Stimulated activated CD8-positive, alpha-beta memory T cell treated with anti-CD3 and anti-CD28 coated beads, Interleukin-12 subunit alpha, Interleukin-12 subunit beta, amount 100 ng/mL, for 4 hours (primary cell): Measurements from ENCODE around the gene SH3RF3.

ENCODE experiments used
- DNase-seq: peaks from one replicate; pipeline ENCODE4 v3.0.0-alpha.2; 2020; ENCODE audit warnings: low read depth

SH3RF3 gene

DNA sequence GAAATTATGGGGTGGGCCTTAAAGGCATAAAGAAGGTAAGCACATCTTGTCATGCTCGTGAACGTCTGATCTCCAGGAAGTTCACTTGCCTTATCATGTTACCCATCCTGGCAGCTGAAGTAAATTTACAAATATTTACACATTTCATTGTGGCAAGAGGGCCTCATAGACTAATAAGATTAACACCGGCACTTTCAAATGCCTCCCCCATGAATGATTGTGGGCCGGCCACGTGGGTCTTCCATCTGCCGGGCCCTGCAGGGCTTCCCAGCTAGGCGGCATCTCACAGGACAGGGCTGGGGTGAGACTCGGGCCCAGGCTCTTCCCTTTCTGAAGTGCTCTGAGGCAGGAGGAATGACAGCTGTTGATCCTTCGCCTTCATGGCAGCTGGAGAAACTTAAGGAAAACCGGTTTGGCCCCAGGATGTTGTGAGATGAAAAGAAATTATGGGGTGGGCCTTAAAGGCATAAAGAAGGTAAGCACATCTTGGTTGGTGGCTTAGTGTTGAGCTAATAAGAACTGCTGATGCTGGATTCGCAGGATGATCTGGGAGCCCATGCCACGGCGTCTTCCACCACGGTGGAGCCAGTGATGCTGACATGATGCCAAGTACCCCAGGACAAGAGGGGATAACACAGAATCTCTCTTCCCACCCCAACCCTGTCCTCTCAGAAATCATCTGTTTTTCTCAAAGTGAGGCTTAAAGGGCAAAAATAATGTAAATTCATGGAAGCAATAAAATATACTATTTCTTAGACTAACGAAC, 308.5 kb downstream of the SH3RF3 start:
- DNase-seq = no peak

DNA sequence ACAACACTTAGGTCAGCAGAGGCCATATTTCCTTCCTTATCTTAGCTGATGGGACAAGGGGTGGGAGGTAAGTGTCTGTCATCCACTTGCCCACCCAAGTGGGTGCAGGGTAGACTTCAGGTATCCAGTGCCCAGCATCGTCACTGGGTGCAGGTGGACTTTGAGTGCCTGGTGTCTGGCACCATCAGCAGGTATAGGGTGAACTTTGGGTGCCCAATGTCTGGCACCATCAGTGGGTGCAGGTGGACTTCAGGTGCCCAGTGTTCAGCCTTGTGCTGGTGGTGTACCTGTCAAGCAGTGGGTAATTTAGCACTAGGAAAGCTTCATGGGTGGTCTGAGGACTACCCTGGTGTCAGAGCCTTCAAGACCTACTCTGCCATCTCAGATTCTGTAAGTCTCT, 309.1 kb downstream of the SH3RF3 start:
- DNase-seq = no peak

DNA sequence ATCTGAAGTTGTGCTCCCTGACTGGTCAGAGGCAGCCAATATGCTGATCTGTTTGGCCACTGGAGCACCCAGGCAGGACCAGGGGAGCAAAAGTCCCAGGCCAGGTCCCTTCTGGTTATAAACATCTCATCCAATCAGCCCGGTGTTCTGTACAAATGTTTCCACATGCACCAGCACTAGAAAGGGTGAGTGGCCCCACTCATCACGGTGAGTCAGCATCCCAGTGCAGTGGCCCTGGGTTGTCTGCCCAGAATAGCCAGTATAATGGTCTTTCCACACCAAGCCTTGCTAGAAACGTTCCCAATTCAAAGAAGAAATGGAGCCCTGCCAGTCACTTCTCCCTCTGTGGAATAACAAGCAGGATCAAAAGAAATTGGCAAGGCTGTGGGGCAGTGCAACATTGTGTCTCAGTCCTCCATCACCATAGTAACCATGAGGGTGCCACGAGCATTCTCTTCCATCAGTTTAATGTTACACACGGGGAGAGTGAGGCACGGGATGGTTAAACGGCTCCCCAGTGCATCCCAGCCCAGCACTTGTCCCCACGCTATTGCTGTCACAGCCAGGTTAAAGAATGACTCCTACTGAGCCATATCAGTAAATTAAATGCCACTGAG, 309.9 kb downstream of the SH3RF3 start:
- DNase-seq = no peak

DNA sequence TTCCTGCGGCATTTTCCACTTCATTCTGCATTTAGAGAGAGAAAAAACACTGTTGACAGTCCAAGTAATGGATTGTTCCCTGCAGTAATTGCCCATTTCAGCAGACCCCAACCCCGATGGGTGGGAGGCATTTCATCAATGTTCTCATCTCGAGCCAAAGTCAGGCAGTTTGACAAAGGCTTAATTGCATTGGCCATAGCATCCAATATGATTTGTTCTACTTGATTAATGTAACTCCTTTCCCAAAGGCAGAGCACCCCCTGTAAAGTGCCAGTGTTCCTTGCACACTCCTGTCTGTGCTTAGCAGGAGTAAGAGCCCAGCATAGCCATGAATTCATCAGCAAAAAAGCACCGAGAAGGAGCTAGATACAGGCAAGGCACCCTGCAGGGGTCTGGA, 310.4 kb downstream of the SH3RF3 start:
- DNase-seq = no peak

DNA sequence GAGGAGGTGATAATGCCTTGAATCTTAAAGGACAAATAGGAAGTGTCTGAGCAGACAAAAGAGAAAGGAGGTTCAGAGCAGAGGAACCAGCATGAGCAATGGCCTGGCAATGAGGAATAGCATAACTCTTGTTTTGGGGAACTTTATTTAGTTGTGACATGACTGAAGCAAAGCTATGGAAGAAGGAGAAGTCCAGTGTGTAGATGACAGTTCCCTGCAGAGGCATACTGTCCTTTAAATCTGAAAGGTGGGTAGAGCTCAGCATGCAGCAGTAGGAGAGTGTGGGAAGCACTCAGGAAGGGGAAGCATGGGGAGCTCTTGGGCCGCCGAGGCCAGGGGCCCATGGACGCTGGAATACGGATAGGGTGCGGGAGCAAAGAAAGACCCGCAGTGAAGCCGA, 311.0 kb downstream of the SH3RF3 start:
- no peak for DNase-seq

DNA sequence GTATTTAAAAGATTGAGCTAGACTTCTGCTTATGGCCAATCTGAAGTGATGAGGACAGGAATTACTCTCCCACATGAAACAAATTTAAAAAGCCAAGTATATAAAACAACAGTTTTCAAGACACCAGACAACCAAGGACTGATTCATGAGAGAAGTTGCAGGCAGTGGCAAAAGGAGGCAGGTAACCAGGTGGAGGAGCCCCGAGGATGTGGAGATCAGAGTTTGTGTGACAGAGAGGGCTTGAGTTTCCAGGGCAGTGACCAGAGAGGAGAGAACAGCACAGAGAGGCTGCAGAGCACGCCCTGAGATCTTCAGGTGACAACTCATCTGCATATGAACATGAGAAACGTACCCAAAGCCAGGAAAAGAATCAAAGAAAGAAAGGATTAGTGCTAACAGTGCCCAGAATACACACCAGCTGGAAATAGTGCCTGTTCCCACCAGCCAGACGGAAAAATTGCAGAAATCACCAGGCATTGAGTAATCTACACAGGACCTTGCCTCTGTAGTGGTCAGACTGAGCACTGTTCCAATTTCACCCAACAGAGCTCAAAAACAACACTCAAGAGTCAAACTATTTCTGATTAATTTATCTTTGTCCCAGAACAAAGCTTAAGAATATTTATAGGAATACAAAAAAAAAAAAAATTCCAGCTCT, 311.6 kb downstream of the SH3RF3 start:
- DNase-seq = no peak

DNA sequence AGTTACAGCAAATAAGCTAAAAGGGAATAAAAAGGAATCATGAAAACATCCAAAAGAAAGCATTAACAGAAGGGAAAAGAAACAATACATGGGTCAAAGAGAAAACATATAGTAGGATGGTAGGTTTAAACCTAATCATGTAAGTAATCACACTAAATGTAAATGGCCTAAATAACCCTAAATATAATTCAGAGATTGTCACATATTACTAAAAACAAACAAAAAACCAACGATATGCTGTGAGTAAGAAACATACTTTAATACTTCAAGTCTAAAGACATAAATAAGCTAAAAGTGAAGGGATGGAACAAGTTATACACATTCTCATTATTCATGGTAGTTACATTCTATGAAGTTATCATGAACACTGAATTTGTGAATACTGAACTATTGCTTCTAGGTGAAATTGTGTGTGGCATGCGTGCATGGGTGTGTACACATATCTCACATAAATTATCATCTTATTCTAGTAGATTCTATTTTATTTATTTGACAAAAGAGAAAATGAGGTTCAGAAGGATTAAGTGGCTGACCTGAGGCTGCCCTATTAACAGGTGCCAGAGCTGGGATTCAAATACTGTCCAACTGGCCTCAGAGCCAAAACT, 313.8 kb downstream of the SH3RF3 start:
- DNase-seq = no peak

DNA sequence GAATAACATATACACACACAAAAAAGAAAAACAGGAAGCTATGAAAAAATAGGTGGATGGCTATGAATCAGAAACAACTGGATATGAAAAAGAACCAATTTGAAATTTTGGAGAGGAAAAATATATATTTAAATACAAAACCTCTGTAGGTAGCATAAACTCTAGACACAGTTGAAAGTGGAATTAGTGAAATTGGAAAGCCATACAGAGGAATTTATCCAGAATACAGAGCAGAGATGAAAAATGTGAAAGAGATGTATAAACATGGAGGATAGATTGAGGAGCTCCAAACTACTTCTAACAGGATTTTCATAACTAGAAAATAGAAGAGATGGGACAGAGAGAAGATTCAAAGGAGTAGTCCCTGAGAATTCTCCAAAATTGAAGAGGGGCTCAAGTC, 315.9 kb downstream of the SH3RF3 start:
- DNase-seq = no peak

DNA sequence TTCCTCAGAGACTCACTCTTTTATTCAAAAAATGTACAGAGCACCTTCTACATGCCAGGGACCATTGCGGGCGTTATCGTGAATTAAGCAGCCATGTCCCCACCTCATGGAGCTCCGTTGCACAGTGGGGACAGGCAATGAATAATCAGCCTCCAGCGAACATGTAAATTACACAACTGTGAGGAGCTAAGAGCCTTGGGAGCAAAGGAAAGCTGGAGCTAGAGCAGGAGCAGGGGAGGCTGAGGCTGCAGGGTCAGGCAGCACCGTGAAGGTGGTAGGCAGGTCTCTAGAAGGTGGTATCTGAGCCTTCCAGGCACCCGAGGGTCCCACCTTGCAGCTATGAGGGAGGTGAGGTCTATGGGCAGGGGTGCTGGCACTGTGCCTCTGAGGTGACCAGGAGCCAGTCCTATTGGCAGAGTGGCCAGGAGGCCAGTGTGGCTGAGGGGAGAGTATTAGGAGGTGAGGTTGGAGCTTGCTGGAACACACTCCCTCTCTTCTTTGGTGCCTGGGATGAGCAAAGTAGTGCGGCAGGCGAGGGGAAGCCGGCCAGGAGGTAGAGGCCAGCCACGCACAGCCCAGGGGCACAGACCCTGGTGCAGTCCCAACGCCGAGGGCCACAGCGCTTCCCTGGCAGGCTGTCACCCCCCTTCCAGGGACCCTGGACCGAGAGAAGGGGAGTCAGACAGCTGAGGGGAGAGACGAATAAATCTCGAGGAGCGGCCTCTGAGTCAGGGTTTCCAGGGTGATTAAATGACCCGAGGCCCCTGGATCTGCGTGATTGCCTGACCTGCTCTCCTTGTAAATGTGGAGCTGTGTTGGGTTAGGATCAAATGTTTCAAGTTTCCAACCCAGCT, 317.5 kb downstream of the SH3RF3 start:
- no peak for DNase-seq

DNA sequence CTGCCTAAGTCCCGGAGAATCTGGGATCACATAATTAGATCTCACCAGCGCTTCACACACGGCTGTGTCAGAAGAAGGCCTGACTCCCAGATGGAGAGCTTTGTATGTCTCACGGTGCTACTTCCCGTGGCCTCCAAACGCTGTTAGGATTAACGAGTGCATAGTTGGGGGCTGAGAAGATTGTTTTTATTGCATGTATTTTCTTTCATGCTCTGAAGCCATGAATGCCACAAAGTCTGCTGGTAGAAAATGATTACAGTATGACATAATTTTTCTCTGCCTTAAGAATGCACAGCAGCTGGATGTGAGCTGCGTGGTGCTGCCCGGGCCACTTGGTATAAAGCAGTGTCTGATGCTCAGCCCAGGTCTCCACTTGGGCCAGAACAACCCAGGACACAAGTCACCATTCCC, 318.3 kb downstream of the SH3RF3 start:
- DNase-seq = no peak

DNA sequence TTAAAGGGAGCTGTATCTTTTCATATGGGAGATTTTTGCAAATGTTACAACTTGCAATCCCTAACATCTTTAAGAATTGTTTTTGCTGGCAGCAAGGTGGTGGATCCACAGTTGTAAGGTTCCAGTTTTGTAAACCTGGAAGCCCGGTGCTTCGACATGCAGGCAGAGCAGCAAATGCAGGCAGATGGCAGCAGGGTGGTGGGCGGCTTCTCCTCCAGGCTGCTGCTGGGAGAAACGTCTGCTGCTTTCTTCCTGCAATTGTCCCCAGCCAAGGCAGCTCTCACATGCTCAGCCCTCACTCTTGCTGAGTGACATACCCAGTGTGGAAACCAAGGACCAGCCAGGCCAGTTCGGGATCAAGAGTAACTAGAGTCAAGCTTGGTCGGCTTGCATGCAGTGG, 318.8 kb downstream of the SH3RF3 start:
- no peak for DNase-seq

DNA sequence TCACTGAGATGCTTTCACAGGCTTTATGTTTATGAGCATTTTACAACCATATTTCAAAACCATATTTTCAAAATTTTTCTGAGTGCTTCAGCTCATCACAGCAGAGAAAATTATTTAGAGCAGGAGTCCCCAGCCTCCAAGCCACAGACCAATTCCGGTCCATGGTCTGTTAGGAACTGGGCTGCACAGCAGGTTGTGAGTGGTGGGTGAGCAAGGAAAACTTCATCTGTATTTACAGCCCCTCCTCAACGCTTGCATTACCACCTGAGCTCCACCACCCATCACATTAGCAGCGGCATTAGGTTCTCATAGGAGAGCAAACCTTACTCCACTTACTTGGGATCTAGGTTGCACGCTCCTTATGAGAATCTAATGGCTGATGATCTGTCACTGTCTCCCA, 319.2 kb downstream of the SH3RF3 start:
- DNase-seq = no peak

DNA sequence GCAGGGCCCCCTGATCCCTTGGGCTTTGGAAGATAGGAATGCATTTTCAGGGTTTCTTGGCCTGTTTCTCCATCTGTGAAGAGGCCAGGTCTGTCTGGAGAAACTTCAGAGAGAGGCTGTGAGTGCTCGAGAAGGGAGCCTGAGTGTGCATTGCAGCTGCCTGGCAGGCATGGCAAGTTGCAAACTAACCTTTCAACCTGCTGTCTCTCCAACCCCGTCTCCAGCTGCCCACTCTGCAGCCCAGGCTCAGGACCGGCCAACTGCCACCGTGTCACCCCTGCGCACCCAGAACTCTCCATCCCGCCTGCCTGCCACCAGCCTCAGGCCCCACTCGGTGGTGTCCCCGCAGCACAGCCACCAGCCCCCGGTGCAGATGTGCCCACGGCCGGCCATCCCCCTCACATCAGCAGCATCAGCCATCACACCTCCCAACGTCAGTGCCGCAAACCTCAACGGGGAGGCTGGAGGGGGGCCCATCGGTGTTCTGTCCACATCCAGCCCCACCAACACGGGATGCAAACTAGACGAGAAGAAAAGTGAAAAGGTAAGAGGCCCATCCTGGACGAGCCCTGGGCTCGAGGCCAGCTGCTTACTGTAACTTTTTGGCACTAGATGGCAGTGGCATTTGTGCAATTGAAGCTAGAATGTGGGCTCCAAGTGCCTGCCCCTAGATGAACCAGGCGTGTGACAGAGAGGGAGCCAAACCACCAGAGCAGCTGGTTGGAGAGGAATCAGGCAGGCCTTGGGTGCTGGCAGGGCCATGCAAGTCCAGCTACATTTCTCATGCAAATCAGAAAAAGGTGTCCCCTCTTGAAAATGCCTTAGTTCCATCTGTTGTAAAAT, 320.2 kb downstream of the SH3RF3 start:
- DNase-seq = no peak

DNA sequence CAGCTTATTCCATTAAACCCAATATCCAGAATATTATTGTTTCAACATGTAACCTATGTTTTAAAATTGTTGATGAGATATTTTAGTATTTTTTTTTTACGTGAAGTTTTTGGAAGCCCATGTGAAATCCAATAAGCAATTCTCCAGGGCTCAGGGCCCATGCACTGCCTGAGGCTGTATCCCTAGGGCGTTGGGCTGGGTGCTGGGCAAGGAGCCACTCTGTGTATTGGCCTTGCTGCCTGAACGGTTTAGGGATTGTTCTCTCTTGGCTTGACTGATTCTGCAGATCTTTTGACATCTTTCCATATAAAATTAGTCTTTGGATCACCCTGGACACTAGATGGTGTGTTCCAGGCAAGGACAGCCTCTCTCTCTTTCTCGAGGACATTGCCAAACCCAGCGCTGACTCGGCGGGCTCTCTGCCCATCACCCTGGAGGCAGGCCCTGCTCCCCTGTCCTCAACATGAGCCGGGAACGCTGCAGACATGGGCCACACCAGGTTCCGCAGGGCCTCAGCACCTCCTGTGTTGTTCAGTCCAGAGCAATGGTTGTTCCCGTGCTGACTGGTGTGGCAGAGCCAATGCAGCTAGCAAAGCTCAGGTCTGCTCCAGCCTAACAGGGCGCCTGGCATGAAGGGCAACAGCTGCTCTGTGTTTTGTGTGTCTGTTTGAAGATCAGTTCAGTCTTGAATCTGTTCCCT, 321.7 kb downstream of the SH3RF3 start:
- DNase-seq = no peak

DNA sequence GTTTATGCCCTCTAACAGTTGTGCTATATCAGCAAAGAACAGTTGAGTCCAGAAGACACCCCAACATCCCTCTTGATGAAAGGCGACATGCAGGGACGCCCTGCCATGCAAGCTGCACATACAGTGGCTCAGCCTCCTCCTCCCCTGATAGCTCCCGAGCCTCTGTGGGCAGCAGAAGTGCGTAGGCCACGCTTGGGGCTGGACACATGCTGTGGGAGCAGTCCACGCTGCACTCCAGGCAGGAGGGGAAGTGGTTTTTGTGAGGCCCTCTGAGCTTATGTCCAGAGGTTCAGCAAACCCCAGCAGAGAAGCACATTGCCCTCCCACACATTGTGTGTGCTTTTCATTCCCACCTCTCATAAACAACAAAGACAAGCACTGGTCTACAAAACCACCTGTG, 322.7 kb downstream of the SH3RF3 start:
- no peak for DNase-seq

DNA sequence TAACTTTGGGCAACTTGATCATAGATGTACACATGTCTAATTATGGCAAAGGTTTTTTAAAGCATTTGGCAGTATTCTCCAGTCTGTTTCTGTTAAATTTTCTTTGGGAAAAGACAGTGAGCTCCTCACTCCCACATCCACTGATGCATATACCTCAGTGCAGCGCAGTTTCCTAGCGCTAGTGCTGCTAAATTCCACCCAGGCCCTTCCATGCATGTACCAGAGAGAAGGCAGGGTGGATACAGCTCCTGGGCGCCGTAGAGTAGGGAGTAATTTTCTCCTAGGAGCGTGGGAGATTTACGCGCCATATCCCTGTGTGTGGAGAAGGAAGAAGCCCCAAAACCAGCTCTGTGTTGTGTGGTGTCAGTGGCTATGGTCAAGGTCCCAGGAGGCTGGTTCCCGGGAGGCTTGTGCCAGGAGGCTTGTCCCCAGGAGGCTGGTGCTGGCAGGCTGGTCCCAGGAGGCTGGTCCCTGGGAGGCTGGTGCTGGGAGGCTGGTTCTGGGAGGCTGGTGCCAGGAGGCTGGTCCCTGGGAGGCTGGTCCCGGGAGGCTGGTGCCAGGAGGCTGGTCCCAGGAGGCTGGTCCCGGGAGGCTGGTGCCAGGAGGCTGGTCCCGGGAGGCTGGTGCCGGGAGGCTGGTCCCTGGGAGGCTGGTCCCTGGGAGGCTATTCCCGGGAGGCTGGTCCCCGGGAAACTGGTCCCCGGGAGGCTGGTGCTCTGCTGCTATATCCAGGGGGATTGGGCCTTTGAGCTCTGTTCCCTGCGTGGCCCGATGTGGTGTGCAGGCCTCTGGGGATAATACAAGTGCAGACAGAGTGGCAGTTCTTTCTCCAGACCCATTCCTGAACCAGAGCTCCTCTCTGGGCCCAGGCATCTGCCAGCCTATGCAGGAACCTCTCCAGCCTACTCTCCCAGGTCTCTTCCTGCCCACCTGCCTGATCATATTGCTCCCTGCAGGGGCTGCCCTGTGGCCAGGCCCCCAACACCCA, 323.6 kb downstream of the SH3RF3 start:
- DNase-seq = no peak

DNA sequence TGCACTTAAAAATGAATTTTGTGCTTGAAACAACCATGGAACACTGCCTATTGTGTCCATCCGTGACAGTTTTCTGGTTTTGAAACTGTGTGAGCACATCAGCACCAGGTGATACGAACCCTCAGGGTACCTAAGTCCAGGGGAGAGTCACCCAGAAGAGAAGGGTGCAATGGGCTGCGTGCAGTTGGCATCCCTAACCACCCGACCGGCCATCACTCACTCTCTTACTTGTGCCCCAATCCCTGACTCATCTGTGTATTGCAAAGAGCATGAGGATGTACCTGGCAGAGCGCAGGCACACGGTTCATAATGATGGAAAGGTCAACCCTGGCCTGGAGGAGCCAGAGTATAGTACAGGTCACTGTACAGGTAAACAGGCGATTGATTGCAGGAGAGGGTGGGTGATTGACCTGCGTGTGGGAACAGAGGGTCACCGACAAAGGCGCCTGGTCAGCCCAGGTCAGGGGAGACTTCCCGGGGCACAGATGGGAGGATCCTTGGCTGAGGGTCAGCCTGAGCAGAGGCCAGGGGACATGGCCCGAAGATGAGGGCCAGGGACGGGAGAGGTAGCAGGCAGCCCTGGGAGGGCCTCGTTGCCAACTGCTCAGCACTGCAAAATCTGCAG, 324.5 kb downstream of the SH3RF3 start:
- no peak for DNase-seq

DNA sequence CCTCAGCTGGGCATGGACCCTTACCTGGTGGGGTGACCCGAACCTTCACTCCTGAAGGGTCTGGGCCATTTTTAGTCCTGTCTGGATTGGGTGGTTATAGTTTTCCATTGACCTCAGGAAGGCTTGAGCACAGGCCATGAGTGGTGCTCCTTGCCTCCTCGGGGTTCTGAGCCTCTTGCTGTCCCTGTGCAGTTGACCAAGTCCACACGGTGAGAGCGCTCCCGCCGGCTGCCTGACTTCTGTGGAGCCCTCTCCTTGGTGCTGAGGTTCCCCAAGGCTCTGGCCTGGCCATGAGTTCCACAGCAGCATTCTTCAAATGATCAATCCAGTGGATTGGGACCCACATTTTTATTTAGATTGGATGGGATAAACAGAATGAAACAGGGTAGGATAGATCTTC, 325.3 kb downstream of the SH3RF3 start:
- DNase-seq = no peak
